22Rv1 (cell line): ENCODE data around the gene NDRG3.
"Not testable (repeated sequence)": the region's sequence is repeated elsewhere in the genome, so short reads cannot be mapped to it uniquely, and the experiment has no call there.

Experiments used
- H3K27ac ChIP-seq: fragments of 450-650 bp; 2 replicates; pipeline ENCODE4 v1.5.1; 2017
- ZFX ChIP-seq: fragments of 450-650 bp; IDR thresholded peaks from 2 replicates; pipeline ENCODE4 v1.6.1; 2017; ENCODE audit warnings: antibody characterized with exemption, borderline replicate concordance
- TF ChIP-seq, protein P1 (sequence below): fragments of 450-650 bp; IDR thresholded peaks from 2 replicates; pipeline ENCODE4 v1.5.1; 2017; ENCODE audit warnings: mild to moderate bottlenecking

The NDRG3 gene

DNA sequence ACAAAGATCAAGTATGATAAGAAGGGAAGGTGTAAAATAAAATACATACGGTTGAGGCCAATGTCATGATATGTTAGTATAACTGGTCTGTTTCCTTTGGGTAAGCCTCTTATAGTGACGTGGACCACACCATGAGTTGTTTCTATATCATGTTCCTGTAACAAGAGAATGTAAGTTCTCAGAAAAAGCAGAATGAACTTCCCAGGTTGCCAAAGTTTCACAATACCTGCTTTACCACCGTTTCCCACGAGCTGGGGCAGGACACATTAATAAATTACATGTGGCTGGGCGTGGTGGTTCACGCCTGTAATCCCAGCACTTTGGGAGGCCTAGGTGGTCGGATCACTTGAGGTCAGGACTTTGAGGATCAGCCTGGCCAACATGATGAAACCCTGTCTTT lies 57.3 kb downstream of the NDRG3 start:
- no peak for TF ChIP-seq ZFX
- TF ChIP-seq, protein P1, sequence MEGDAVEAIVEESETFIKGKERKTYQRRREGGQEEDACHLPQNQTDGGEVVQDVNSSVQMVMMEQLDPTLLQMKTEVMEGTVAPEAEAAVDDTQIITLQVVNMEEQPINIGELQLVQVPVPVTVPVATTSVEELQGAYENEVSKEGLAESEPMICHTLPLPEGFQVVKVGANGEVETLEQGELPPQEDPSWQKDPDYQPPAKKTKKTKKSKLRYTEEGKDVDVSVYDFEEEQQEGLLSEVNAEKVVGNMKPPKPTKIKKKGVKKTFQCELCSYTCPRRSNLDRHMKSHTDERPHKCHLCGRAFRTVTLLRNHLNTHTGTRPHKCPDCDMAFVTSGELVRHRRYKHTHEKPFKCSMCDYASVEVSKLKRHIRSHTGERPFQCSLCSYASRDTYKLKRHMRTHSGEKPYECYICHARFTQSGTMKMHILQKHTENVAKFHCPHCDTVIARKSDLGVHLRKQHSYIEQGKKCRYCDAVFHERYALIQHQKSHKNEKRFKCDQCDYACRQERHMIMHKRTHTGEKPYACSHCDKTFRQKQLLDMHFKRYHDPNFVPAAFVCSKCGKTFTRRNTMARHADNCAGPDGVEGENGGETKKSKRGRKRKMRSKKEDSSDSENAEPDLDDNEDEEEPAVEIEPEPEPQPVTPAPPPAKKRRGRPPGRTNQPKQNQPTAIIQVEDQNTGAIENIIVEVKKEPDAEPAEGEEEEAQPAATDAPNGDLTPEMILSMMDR = no peak
- H3K27ac ChIP-seq = no peak overlapping the region

DNA sequence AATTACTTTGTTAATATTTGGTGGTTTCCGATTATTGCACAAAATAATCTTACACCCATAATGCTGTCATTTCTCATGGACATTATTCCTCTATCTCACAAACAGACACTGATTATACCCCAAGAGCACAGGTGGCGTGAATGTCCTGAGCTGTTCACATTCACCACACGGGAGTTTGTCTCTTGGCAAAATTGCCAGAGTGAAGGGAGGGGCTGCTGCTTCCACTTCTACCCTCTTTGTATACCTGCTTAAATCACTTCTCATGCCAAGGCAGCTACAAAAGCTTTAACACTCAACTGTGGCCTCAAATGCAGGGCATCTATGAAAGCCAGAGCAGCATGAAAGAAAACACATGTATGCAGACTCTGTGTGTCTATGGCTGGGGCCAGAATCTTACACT lies 58.0 kb downstream of the NDRG3 start:
- no peak for TF ChIP-seq ZFX
- H3K27ac ChIP-seq = no peak overlapping the region

DNA sequence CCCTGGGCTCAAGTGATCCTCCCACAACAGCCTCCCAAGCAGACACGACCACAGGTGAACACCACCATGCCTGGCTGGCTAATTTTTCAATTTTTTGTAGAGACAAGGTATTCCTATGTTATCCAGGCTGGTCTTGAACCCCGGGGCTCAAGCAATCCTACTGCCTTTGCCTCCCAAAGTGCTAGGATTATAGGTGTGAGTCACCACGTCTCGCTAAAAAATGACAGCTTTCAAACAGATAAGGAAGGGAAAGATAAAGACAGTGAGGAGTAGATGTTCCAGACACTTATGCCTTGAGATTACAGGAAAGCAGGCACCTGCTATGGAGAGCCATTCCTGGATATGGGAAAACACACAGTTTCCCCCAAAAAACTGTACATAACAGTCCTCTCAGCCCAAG lies 58.9 kb downstream of the NDRG3 start:
- H3K27ac ChIP-seq = no peak overlapping the region
- TF ChIP-seq ZFX = no peak
- TF ChIP-seq, protein P1 = no peak

DNA sequence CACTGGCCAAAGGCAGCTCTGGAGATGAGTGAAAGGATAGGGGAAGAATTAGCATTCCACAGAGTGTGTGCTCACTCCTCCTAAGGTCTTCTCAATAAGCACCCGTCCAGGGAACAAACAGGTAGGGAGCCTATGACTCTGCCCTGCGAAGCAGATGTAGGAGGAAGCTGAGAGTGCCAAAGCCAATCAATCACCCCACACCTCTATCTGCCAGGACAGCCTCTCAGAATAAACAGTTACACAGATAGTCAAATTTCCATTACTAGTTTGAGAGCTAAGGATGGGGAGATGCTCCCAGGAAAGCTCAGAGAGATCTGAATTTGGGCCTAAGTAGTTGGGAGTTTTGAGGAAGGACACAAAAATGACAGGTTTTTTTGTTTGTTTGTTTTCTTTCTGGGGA lies 59.4 kb downstream of the NDRG3 start:
- TF ChIP-seq, protein P1 = no peak
- no peak for TF ChIP-seq ZFX
- no peak overlapping the region for H3K27ac ChIP-seq

DNA sequence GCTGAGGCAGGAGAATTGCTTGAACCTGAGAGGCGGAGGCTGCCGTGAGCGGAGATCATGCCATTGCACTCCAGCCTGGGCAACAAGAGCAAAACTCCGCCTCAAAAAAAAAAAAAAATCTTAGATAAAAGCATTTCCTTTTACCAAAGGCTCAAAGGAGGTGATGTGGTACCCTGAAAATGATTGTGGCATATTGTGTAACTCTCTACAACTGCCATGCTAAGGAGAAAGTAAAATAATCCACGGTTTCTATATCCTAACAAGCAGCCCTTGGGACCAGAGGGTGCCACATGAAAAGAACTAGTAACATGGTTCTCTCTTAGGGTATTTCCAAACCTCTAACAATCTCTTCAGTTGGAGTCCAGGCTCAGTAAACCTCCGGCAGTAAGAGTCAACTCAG lies 61.1 kb downstream of the NDRG3 start:
- H3K27ac ChIP-seq = no peak overlapping the region
- TF ChIP-seq, protein P1 = no peak
- TF ChIP-seq ZFX = no peak

DNA sequence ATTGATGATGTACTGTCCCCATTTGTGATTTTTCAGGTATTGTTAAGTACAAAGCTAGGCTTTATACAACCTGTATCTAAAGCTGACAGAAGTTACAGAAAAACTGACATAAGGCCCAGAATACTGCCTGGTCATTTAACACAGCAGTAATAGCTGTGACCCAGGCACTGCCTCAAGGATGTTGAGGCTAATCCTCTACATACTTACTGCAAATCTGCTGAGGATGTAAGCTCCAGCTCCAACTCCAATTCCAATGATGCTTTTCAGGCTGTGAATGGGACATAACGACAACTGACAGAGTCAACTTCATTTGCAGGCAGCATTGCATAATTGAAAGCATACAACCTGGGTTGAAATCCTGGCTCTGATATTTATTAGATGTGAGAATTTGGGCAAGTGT lies 63.6 kb downstream of the NDRG3 start:
- H3K27ac ChIP-seq = no peak overlapping the region
- TF ChIP-seq, protein P1 = no peak
- no peak for TF ChIP-seq ZFX

DNA sequence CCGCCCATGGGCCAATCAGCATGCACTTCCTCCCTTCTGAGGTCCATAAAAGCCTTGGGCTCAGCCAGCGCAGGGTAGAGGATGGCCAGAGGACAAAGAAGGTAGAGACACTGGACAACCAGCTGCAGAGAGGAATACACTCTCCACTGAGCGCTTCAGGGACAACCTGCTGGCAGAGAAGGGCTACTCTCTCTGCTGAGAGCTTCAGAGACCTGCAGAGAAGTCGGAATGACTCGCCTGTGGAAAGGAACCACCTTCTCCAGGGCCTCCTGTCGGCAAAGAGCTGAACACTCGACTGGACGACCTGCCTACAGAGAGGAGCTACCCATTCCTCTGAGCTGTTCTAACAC lies 68.5 kb downstream of the NDRG3 start:
- H3K27ac ChIP-seq = no peak overlapping the region
- no peak for TF ChIP-seq ZFX
- TF ChIP-seq, protein P1 = no peak

DNA sequence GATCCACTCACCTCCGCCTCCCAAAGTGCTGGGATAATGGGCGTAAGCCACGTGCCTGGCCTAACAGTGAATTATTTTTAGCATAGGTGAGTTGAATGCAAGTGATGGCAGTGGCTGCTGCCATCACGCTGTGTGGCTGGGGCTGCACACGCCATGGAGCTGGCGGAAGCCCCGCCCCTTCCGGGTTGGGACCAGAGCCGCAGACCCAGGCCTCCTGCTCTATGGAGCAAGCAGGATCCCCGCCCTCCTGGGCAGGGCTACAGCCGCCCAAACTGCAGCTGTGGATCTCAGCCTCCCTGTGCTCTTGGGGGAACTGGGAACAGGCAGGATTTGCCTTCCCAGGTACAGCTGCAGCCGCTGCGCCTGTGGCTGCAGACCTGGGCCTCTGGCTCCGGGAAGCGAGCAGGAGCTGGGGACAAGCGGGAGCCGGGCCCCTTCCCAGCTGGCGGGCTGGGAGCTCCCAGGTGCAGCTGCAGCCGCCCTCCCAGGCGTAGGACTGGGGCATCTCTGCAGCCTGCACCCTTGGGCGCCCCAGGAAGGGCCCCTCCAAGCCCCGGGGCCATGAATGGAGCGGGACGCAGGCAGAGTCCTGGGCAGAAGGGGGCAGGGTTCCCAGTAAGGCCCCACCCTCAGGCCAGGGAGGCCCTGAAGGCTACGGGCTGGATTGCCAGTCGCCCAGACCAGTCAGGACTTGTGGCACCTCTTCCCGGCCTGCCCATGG lies 69.0 kb downstream of the NDRG3 start:
- no peak overlapping the region for H3K27ac ChIP-seq
- TF ChIP-seq ZFX = no peak
- TF ChIP-seq, protein P1 = no peak

DNA sequence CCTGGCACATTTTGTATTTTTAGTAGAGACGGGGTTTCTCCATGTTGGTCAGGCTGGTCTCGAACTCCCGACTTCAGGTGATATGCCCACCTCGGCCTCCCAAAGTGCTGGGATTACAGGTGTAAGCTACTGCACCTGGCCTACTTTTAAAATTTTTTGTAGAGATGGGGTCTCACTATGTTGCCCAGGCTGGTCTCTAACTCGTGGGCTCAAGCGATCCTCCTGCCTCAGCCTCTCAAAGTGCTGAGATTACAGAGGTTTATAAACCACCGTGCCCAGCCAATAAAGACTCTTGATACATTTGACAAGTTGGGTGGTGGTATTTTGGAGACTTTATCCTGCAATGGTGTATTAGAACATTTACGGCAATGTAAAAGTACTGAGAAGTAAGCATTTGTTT lies 70.3 kb downstream of the NDRG3 start:
- H3K27ac ChIP-seq = not testable (repeated sequence)
